GM12891 (cell line): ENCODE results near the gene NPIPA2.
"Not testable (repeated sequence)": the region's sequence is repeated elsewhere in the genome, so short reads cannot be mapped to it uniquely, and the experiment has no call there.

Source experiments
- PAX5 ChIP-seq: IDR thresholded peaks from 2 replicates; pipeline ENCODE4 v1.6.1; 2011; ENCODE audit warnings: low read length, moderate library complexity, mild to moderate bottlenecking; ENCODE audit not compliant: insufficient read depth, severe bottlenecking
- POLR2A ChIP-seq: IDR thresholded peaks from 2 replicates; pipeline ENCODE4 v1.6.1; 2011; ENCODE audit warnings: low read depth, low read length, control low read depth
- POLR2AphosphoS5 ChIP-seq: IDR thresholded peaks from 2 replicates; pipeline ENCODE4 v1.6.1; 2011; ENCODE audit warnings: low read depth, low read length, control low read depth

- TF ChIP-seq PAX5, POLR2A, POLR2AphosphoS5: not testable (repeated sequence)
Observed at GRCh38 chr16:14789577-14789976, 47.2 kb downstream of the NPIPA2 start.
